ENCODE measurements around the gene CA5A. TPM values are rescaled to one million over a fixed set of nuclear protein-coding genes. Genes with fewer than 3 reads are reported as not detected.

Gene CA5A
- polyA plus RNA-seq, 2 of the 4 experiments (the other 2 are of a cell fraction) = not detected

DNA sequence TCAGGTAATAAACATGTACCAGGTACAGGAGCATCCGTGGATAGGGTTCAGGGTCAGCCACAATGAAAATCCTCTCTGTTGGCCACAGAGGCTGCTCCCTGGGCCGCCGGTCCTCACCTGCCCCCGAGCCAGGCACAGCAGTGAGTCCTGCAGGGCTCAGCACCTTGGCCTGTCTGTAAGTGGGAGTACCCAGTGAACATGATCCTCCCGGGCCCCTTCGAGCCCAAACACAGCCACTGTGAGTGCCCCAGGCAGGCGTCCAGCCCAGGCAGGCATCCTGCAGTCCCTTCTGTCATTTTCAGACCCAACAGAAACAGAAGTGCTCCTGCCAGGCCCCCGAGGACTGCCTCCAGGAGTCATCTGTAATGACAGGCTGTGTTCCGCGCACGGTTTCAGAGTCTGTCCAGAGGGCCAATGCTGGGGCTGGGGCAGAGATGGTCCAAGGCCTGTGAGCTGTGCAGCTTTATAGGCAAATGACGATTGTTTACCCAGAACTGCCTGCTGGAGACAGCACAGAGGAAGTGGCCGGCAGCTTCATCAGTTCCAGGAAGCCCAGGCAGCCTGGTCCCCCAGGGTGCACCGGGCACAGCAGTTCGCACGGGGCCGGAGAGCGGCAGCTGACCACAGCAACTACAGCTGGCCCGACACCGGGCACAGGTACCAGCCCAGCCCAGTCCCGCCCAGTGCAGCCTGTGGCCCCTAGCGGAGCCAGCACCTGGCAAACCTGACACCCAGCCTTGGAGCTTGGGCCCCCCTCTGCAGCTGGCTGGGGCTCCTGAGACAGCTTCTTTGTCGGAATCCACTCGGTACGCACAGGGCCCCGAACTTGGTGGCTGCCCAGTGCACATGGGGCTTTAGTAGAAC, 80.2 kb downstream of the CA5A start:
- CTCF ChIA-PET = interaction anchor here (0.6 to 15.2 kb wide), 7 partner anchors 10 to 77 kb away, joined by 3 to 246 read pairs (median 5); partner anchors contain the start of gene SLC7A5

DNA sequence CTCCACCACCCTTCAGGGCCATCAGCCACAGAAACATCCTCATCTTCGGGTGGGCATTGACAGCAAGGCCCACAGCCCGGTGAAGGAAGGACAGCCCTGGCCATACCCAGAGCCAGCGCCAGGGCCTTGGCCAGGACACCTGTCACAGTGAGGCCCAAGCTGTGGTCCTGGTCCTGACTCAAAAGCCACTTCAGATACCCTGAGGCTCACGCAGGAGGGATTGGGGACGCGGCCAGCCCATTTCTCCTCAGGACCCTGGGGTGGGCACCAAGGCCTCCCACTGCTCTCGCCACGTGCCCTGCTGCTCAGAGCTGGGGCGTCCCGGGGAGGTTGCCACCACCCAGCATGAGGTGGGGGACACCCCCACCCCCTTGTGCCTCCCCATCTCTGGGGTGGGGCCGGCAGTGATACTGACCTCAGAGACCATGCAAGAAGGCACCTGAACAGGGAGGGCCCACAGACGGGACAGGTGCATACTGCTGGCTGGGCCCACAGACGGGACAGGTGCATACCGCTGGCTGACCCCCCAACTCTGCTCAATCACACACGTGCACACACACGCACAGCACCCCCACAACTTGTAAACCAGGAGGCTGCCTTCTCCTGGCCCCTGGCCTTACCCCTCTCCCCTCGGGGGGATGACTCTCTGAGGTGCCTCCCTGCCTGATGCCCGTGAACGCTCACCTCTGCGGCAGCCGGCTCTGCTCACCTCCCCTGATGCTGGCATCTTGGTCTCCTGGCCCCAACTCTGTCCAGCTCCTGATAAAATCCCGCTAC, 81.2 kb downstream of the CA5A start:
- H3K4me3 ChIP-seq = peak overlapping the region; percentile 77
- WGBS (ENCODE audit: missing lambda C conversion rate) = 25% methylated on average over 22 of the region's 22 CpGs
- DNase-seq (ENCODE audit: low read depth in 1 of 2, low spot score in 1 of 2) (peak in 1 of 2 experiments; percentile 78), ATAC-seq (peak; percentile 4 to 8), FAIRE-seq (no peak)
- peak overlapping the region; percentile 97 to 99 for H3K27ac ChIP-seq
- H3K4me2 ChIP-seq = peak overlapping the region; percentile 79
- H3K9me3 ChIP-seq = no peaks in the 10 kb centered on the region
- ChIA-PET POLR2A (interaction anchor here (1.2 to 3.8 kb wide), 2 partner anchors 10 to 14 kb away, joined by 3 to 23 read pairs; partner anchors contain the start of gene SLC7A5), CTCF (interaction anchor here (0.9 to 15.2 kb wide), 5 partner anchors 9 to 76 kb away, joined by 3 to 246 read pairs (median 19); partner anchors contain the start of gene SLC7A5)
- H3K4me1 ChIP-seq = peaks cover 96% of the 10 kb centered on the region
- TF ChIP-seq, protein P1, sequence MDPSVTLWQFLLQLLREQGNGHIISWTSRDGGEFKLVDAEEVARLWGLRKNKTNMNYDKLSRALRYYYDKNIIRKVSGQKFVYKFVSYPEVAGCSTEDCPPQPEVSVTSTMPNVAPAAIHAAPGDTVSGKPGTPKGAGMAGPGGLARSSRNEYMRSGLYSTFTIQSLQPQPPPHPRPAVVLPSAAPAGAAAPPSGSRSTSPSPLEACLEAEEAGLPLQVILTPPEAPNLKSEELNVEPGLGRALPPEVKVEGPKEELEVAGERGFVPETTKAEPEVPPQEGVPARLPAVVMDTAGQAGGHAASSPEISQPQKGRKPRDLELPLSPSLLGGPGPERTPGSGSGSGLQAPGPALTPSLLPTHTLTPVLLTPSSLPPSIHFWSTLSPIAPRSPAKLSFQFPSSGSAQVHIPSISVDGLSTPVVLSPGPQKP (IDR thresholded peaks at IDR 0.05; ENCODE audit: low read depth, low read length) = no peak
- TF ChIP-seq, protein P2, sequence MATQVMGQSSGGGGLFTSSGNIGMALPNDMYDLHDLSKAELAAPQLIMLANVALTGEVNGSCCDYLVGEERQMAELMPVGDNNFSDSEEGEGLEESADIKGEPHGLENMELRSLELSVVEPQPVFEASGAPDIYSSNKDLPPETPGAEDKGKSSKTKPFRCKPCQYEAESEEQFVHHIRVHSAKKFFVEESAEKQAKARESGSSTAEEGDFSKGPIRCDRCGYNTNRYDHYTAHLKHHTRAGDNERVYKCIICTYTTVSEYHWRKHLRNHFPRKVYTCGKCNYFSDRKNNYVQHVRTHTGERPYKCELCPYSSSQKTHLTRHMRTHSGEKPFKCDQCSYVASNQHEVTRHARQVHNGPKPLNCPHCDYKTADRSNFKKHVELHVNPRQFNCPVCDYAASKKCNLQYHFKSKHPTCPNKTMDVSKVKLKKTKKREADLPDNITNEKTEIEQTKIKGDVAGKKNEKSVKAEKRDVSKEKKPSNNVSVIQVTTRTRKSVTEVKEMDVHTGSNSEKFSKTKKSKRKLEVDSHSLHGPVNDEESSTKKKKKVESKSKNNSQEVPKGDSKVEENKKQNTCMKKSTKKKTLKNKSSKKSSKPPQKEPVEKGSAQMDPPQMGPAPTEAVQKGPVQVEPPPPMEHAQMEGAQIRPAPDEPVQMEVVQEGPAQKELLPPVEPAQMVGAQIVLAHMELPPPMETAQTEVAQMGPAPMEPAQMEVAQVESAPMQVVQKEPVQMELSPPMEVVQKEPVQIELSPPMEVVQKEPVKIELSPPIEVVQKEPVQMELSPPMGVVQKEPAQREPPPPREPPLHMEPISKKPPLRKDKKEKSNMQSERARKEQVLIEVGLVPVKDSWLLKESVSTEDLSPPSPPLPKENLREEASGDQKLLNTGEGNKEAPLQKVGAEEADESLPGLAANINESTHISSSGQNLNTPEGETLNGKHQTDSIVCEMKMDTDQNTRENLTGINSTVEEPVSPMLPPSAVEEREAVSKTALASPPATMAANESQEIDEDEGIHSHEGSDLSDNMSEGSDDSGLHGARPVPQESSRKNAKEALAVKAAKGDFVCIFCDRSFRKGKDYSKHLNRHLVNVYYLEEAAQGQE (IDR thresholded peaks at IDR 0.05) = no peak
- TF ChIP-seq, protein P3, sequence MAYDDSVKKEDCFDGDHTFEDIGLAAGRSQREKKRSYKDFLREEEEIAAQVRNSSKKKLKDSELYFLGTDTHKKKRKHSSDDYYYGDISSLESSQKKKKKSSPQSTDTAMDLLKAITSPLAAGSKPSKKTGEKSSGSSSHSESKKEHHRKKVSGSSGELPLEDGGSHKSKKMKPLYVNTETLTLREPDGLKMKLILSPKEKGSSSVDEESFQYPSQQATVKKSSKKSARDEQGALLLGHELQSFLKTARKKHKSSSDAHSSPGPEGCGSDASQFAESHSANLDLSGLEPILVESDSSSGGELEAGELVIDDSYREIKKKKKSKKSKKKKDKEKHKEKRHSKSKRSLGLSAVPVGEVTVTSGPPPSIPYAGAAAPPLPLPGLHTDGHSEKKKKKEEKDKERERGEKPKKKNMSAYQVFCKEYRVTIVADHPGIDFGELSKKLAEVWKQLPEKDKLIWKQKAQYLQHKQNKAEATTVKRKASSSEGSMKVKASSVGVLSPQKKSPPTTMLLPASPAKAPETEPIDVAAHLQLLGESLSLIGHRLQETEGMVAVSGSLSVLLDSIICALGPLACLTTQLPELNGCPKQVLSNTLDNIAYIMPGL (CRISPR knock-in tag; IDR thresholded peaks at IDR 0.05; ENCODE audit: borderline replicate concordance) = no peak
- no peak for TF ChIP-seq CBX8 (IDR thresholded peaks at IDR 0.05)
- no peak for TF ChIP-seq HDAC2 (IDR thresholded peaks at IDR 0.05)
- TF ChIP-seq, protein P4, sequence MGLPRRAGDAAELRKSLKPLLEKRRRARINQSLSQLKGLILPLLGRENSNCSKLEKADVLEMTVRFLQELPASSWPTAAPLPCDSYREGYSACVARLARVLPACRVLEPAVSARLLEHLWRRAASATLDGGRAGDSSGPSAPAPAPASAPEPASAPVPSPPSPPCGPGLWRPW (IDR thresholded peaks at IDR 0.05) = no peak
- 0 out of 2 replicates have a peak, but pooled peaks have one; percentile 9 for TF ChIP-seq TFCP2L1 (CRISPR knock-in tag; IDR thresholded peaks at IDR 0.05)
- TF ChIP-seq MAZ (IDR thresholded peaks at IDR 0.05; ENCODE audit: borderline replicate concordance, low read depth, low read length) = 0 out of 2 replicates have a peak, but pooled peaks have one; percentile 49
- no peak; the same call in none of the 2 replicates for TF ChIP-seq HOXA7 (CRISPR knock-in tag; IDR thresholded peaks at IDR 0.05)
- TF ChIP-seq SMC3 (IDR thresholded peaks at IDR 0.05) = no peak
- no peak for TF ChIP-seq NR3C1 (IDR thresholded peaks at IDR 0.05)
- no peak for TF ChIP-seq TP53 (CRISPR knock-in tag; IDR thresholded peaks at IDR 0.05)
- no peak for TF ChIP-seq ZC3H11A (IDR thresholded peaks at IDR 0.05)
- TF ChIP-seq MAFK (IDR thresholded peaks at IDR 0.05; ENCODE audit: partially characterized antibody) = no peak
- no peak for TF ChIP-seq CEBPB (IDR thresholded peaks at IDR 0.05)
- no peak for TF ChIP-seq ZSCAN20 (CRISPR knock-in tag; IDR thresholded peaks at IDR 0.05)

More for the DNA sequence above, 80.2 kb downstream of the CA5A start:
- TF ChIP-seq TFCP2L1 (CRISPR knock-in tag; IDR thresholded peaks at IDR 0.05) (0 out of 2 replicates have a peak, but pooled peaks have one; percentile 20), SMC3 (IDR thresholded peaks at IDR 0.05) (no peak), FOSL2 (IDR thresholded peaks at IDR 0.05) (no peak), FOSL2 (CRISPR knock-in tag; IDR thresholded peaks at IDR 0.05) (no peak), FOSB (CRISPR knock-in tag; IDR thresholded peaks at IDR 0.05) (peak; percentile 61; the same call in 1 of the 2 replicates), RNF2 (IDR thresholded peaks at IDR 0.05; ENCODE audit: borderline replicate concordance, low read depth) (0 out of 2 replicates have a peak, but pooled peaks have one; percentile 30), POLR2AphosphoS2 (conservative IDR thresholded peaks at IDR 0.05; ENCODE audit: low read length) (peak; percentile 64; the same call in 1 of the 2 replicates), CHD4 (IDR thresholded peaks at IDR 0.05; ENCODE audit: borderline replicate concordance) (no peak)
- TF ChIP-seq, protein P5, sequence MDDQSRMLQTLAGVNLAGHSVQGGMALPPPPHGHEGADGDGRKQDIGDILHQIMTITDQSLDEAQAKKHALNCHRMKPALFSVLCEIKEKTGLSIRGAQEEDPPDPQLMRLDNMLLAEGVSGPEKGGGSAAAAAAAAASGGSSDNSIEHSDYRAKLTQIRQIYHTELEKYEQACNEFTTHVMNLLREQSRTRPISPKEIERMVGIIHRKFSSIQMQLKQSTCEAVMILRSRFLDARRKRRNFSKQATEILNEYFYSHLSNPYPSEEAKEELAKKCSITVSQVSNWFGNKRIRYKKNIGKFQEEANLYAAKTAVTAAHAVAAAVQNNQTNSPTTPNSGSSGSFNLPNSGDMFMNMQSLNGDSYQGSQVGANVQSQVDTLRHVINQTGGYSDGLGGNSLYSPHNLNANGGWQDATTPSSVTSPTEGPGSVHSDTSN (IDR thresholded peaks at IDR 0.05) = 0 out of 2 replicates have a peak, but pooled peaks have one; percentile 22
- TF ChIP-seq, protein P3 (CRISPR knock-in tag; IDR thresholded peaks at IDR 0.05; ENCODE audit: borderline replicate concordance) = no peak
- POLR2A ChIA-PET = interaction anchor here (1.2 to 3.8 kb wide), 2 partner anchors 9 to 13 kb away, joined by 3 to 23 read pairs; partner anchors contain the start of gene SLC7A5
- Histone ChIP-seq H3K4me2 (peak overlapping the region; percentile 79), H3K9me3 (no peaks in the 10 kb centered on the region), H3K4me3 (peak overlapping the region; percentile 77), H3K27ac (peak overlapping the region; percentile 97 to 99), H3K4me1 (peaks cover 91% of the 10 kb centered on the region)
- peak; percentile 2 to 3; a peak in 5 of 6 replicates for ATAC-seq
- FAIRE-seq = no peak
- DNase-seq (ENCODE audit: low read depth in 1 of 2, low spot score in 1 of 2) = peak in 1 of 2 experiments; percentile 79
- 21% methylated on average over 18 of the region's 26 CpGs for WGBS (ENCODE audit: missing lambda C conversion rate)

Measured in A549 (cell line).